NCI-H1092 treated with DMSO at 0.1 percent for 48 hours (cell line): ENCODE results near the gene STC2.

Experiments used
- DNase-seq: peaks from one replicate; lab custom pipeline; 2025; lab: John Stamatoyannopoulos, UW

Gene STC2

DNA sequence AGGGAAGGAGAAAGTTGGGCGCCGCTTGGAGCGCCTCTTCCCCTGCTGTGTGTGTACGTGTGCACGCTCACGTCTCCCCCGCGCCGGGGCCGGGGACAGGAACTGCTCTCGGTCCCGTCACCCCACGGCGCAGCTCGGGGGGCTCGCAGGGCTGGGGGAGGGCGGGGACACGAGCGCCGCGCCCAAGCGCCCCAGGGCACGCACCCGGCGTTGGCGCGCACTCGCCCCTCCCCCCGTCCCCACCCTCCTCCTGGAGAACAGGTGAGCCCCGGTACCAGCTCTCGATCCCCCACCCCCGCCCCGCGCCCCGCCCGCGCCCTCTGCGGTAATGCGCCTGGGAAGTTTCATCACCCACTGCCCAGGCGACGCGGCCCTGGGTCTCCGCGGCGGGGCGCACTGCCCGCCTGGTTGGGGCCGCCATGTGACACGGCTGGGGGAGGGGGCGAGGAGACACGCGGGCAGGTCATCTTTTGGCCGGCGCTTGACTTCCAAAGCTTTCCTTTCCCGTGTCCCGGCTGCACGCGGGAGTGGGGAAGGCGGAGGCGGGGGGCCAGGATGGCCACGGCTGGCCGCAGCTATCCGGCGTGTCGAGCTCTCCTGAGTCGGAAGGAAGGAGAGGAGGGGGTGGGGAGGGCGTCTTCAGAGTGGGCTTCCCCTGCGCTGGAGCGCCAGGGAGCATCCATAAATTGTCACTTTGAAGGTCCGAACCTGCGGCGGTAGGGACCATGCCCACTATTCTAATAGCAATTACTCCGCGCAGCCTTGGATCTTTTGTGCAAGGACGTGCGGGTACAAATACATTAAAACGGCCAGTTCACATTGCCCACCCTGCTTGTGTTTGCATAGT lies 1.5 kb upstream of the STC2 start:
- DNase-seq = no peak

DNA sequence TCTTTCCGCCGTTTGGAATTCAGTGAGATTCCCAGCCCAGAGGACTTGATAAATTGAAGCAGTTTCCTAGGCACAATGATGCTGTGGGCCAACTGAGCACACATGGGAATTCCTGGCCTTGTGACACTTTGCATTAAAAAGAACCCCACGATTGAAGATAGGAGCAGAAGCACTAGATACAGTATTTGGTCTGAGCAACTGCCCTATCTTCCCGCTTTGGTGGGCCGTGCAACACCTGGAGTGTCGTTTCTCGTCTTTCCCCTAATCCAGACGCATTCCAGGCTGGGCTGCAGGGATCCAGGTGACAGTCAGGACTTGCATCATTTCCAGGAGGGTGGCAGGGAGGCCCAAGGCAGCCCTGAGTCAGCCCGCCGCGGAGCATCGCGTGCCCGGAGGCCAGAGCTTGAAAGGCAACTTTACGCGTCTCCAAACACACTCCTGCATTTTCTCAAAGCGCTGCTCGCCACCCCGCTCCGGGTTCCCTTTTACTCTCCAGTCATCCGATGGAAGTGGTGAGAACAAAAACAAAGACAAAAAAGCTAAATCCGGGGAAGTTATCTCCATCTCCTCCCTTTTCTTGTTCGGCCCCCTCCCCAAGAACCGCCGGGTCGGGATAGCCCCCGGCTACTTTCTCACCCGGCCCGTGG lies 753 bp upstream of the STC2 start:
- no peak for DNase-seq

DNA sequence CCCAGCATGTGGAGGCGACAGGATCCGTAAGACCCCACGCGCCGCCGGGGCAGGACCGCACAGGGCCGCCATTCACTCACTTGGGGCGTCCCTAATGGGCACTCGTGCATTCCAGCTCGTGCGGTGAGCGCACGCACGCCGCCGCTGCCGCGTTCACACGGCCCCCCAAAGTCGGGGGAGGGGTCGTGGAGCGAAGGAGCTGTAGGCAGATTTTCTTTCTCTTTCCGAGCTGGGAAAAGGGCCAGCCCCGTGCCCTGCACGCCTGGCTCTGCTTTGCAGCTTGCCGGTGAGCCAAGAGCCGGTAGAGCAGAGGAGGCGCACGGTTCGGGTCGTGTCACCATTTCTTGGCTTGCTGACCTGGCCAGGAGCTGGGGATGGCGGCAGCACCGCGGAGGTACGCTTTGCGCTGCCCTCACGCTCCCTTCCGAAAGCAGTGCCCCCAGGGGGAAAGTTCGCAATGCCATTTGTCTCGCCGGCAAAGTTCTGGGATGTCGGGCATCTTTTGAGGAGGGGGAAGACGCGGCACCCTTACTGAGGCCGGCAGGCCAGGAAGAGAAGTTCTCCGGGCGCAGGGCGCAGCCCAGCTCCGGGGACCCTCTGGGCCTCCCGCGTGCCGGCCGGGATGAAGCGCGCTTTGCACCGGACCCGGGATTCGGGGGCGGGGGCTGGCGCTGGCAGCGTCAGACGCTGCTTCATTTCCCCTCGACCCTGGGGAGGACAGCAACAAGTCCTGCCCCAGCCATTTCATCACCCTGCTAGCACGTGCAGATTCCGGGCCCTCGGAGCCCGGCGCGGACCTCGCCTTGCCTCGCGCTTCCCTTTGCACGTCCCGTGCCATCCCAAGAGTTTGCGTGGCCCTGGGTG lies 898 bp downstream of the STC2 start:
- no peak for DNase-seq

DNA sequence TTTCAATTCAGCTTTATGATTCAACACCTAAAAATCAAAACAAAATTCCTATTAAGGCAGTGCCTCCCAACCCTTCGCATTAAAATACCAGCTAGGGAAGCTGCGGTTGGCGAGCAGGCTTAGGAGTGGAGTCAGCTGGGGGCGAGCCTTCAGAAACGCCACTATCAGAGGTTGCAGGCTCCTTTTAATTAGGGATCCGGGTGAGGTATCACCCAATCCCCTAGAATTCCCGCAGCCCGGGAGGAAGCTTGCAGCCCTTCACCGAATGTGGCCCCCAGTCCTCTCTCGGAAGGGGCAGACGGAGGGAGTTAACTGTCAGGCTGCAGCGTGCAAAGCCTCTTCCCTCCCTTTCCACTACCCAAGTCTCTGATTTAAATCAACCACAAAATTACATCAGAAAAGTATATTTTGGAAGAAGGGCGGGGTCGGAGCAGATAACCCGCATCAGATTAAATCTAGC lies 1.7 kb downstream of the STC2 start:
- DNase-seq = no peak

DNA sequence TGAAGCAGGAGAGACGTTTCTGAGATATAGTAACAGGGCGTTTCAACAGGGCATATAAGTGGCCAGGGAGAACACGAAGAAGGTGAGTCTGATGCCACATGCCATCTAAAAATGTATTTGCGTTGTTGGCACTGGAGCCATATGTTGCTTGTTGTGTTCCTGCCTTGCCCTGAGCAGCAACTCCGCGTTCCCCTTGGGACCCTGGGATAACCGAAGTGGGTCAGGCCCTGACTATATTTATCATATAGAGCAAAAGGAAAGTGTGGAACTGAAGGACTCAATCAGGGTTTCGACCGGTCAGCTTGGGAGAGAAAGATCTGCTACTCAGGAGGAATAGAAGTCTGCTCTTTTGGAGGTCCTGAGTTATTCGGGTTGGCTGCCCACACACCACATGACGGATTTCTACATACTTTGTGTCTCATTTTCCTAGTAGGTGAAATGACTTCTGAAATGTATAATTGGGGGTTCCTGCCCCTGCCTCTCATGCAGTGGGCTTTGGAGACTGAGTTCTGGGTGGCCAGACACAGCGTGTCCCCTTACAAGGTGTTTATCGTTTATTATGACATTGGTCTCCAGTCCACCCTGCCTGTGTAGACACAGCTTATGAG lies 3.0 kb downstream of the STC2 start:
- no peak for DNase-seq

DNA sequence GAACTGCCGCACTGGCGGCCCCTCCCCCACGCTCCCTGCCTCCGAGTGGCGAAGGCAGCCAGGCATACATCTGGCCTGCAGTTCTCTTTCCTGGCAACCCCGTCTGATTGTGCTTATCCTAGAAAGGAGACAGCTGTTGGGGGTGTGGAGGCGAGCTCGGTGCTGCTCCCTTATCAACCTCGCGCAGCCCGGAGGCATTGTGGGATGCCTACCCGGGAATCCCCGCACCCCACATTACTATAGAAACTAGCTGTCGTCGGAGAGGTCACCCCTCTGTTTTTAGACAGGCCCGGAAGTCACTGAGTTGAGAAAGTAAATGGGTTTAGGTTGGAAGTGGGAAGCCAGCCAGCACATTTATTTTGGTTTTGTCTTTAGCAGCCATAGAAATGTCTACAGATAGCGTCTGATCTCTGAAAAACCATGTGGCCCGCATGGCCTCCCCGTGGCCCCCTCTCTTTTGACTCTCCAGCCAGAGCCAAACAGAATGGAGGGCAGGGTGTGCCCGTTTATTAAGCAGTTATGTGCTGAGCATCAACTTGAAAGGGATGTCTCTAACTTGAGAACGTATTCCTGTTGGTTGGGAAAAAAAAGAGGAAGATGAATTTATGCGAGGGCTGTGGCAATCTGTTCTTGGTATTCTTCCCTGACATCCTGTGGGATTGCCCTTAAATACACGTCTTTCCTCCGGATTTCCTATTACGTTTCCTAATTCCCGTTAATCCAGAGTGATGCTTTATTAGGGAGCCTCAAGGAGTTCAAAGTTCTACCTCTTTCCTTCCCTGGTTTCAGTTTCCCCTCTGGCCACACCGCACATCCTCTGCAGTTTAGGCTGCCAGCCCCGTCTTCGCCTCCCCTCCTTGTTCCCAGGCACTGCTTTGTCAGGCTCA lies 3.9 kb downstream of the STC2 start:
- peak; percentile 86 for DNase-seq

GRCh38 chr5:173323799-173324114 lies 4.5 kb downstream of the STC2 start:
- DNase-seq = no peak

DNA sequence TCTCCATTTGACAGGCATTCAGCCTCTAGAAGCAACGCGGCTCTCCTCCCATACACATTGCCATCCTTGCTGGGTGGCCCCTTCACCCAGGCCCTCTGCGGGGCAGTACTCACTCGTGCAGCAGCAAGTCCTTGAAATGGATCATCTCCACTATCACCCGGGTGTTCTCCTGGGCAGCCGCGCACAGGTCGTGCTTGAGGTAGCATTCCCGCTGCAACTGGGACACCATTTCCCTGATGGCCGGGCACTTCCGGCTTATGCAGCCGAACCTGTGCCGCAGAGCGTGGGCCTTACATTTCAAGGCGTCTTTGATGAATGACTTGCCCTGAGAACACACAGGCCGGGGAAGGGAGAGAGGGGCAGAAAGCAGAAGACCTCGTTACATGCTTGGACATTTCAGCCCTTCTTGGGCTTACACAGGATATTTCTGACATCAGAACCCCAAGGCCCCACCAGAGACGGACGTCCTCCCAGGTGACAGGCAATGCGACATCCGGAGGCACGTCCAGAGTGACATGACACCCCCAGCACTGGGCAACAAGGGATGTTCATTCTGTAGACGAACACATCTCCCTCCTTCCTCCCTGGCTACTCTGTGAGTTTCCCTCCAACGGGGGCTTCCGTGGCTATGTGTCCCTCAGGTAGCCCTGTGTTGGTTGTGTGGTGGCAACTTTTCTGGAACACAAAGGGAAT lies 5.0 kb downstream of the STC2 start:
- DNase-seq = no peak

DNA sequence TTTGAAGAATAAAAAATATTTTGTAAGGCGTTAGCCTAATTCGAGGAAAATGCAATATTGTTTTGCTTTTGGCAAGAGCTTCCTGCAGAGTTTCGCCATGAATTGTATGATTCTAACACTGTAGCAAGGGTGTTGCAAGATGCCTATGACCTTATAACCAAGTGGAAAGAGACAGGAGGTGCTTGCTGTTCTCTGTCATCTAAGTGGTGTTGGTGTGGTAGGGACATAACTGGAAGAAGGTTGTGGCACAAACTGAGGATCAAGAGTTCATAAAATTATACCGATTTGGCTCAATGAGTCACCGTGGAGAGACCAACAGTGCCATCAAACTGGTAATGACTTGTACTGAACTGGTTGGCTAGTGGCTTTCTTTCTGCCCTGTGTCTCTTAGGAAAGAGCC lies 6.3 kb downstream of the STC2 start:
- no peak for DNase-seq

- DNase-seq = no peak
These were observed 8.0 kb downstream of the STC2 start for GRCh38 chr5:173320259-173320658.

DNA sequence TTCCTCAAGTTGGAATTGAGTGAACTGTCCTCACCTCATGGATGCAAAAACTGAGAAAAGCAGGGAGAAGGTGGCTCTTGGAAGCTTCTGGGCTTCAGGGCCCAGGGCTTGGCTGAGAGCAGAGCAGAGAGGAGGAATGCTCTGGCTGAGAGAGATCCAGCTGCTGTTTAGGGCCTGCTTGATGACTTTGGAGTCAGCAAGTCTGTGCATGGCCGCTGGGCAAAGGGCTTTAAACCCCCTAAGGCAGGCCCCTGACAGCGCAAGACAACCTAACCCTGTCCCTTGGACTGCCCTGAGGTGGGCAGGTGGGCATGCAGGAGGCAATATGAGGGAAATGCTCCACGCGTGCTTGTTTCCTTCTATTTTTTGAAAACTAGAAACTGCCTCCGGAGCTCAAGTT lies 8.6 kb downstream of the STC2 start:
- DNase-seq = no peak

DNA sequence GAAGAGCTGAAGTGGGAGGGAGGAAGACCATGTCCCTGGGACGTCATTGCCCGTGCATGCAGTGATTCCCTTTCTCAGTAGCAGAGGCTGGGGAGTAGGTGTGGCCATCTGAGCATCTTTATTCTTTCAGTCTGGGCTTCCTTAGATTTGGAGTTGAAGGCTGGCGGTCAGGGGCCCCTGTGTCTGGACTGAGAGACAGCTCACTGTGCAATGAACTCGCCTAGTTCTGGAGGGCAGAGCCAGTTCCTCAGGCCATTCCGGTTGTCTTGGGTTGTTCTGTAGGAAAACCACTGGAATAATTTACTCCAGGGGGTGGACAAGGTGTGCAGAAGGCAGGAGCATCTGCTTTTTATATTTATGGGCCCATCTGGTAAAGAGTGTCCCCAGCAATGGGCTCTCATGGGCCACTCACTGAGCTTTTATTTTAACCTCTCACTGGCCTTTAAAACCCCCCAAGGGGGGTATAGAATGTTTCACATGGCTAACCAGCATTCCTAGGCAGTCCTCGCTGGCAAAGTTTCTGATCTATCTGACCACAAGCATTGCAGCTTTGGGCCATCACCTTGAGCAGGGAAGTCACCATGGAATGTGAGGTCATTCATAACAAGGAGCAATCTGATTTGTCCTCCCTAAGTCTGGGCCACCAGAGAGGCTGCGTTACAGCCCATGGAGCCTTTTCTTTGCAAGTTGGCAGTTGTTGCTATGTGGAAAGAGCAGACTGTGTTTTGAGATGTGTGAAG lies 9.2 kb downstream of the STC2 start:
- no peak for DNase-seq

DNA sequence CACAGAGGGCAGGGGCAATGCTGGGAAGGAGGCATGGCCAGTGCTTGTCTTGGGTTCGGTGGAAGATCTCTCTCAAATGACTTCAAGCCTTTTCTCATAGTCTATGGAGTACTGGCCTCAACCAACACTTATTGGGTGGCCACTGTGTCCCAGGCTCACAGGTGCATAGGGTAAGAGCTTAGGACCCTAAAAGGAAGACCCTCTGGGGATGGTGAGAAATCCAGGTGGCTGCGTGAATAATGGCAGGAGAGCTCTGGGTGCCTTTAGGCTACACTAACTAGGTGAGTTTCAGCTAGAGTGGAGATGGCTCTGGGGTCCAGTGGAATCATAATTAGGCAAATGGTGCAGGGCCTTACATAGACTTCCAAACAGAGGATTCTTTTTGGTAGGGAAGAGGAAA lies 9.9 kb downstream of the STC2 start:
- no peak for DNase-seq

DNA sequence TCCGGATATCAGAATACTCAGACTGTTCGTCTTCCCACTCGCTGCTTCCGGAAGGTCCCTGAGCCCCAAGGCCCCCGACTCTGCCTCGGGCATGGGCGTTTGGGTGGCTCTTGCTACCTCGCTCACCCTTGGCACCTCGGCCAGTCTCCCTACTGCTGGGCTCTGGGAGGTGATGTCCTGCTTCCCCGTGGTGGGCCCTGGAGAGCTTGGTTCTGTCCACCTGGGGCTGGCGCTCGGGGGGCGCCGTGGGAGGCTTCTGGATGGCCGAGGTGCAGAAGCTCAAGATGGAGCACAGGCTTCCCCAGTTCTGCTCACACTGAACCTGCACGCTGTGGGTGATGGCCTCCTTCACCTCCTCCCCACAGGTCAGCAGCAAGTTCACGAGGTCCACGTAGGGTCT lies 10.4 kb downstream of the STC2 start:
- no peak for DNase-seq

DNA sequence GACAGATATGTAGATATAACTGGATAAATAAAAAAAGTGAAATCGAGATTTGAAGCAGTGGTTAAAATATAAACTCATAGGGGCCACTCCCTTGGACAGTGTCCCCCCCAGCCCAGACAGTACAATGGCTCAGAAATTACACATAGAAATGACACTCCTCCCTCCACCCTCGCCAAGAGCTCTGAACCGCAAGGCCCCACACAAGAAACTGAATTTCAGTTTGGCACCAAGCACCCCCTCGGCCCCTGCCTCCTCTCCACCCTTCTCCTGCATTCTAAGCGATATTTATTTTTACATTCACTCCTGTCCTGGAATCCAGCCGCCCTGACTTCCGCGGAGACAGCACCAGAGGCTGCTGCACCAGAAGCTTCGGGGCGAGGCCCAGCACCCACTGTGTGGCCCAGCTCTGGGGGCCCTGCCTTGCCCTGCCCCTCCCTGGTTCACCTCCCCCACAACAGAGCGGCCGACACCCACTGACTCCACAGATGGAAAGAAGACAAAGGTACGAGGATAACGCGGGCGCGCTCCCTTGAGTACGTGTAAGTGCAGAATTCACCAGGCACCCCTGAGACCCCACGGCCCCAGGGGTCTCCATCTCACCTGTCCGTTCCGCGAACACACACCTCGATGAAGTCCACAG lies 11.0 kb downstream of the STC2 start:
- no peak for DNase-seq

GRCh38 chr5:173316339-173317020 lies 11.7 kb downstream of the STC2 start:
- no peak for DNase-seq

DNA sequence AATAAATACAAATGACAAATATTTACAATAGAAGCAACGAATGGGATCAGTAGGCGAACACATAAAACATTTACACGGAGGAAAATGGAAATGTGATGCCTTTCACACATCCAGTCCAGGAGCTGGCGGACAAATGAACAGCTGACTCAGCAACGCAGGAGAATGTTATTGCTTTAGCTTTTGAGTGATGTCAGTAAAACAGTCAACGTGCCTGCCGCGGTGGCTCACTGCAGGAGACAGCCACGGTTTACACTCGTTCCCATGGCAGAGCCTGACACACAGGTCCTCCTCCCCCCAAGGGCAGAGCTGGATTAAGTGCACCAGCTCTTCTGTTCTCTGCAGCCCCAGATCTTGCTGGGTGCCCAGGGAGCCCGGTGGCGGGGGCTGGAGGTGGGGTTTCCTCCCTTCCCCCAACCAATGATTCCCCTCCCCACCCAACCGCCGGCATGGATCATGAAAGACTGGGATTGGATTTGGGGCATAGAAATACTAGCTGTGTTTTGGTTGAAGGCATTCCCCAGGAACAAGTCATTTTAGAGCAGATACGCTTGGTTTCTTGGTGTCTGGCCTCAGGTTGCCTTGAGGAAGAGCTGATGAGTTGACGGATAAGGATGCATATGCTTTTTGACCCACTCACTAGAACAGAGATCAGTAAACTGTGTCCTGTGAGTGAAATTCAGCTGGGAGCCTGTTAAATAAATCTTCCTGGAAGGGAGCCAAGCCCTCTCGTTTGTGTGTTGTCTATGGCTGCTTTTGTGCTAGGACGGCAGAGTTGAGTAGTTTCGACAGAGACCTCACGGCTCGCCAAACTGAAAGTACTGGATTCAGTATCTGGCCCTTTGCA lies 12.5 kb downstream of the STC2 start:
- DNase-seq = peak; percentile 64
